ENCODE results near the gene SYTL4. TPM values are rescaled to one million over a fixed set of nuclear protein-coding genes. Genes with fewer than 3 reads are reported as not detected.
"Not testable (repeated sequence)": the region's sequence is repeated elsewhere in the genome, so short reads cannot be mapped to it uniquely, and the experiment has no call there.

The SYTL4 gene
- total RNA-seq (10 to 100 TPM in 1 of 9 donors, 1 to 10 TPM in 8; 3.4 to 12.3 (median 6.4) TPM), polyA plus RNA-seq (1 to 10 TPM; 4.0 to 5.3 (median 4.5) TPM)
- long read RNA-seq, donor 1: 0 reads
- long read RNA-seq, donor 2: 0 reads
- long read RNA-seq, donor 3: 0 reads
- long read RNA-seq, donor 4, partial matches to known transcripts: 0 of 2 reads
- long read RNA-seq, donor 4, other reads (novel, unspliced or antisense): 2 of 2 reads
- long read RNA-seq, donor 5, partial matches to known transcripts: 1 of 7 reads
- long read RNA-seq, donor 5, other reads (novel, unspliced or antisense): 5 of 7 reads
- long read RNA-seq, donor 6, partial matches to known transcripts: 3 of 5 reads
- long read RNA-seq, donor 6, other reads (novel, unspliced or antisense): 1 of 5 reads
- long read RNA-seq, donor 7: 0 reads
- long read RNA-seq, donor 8: 0 reads
- long read RNA-seq, donor 9: 0 reads
- long read RNA-seq, donor 10: 0 reads

DNA sequence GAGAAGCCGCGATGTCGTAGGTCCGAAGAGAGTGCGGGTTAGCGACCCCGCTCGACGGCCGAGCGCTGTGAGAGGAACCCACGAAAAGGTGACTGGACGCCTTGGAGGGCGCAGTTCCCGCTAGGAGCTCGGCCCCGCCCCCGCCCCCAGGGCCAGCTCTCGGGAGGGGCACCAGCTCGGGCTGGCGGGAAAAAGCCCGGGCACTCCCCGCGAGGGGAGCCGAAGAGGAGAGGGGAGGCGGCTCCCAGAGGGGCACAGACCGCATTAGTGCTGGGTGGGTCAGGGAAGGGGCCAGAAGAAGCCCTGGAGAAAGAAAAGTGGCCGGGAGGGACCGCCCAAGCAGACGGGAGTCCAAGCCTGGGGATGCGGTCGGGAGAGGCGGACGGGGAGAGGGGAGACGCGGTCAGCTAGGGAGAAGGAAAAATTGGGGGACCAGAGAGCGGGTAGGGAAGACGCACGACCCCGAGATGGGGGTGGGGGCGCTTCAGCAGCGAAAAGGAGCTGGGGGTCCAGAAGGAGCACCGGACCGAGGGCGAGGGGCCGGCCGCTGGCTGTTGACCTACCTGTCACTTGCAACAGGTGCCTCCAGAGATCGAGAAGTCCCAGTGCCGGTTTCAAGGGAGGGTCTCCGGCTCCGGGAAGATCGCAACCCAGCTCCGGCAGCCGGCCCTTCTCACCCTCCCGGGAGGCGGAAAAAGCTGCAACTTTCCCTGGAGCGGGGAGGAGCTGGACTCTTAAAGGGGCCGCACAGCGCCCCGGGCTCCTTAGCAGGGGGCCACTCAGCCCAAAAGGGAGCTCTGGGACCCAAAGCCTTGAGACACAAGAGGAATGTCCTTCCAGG, at the start of gene SYTL4:
Gene SYTL4, minus strand, starts transcription at position 681 of the 841 bp plus-strand sequence. CDS start 30,084 bp downstream, outside the sequence.
- no peak for TF ChIP-seq POLR2A (IDR thresholded peaks at IDR 0.05)
- TF ChIP-seq, protein P1, sequence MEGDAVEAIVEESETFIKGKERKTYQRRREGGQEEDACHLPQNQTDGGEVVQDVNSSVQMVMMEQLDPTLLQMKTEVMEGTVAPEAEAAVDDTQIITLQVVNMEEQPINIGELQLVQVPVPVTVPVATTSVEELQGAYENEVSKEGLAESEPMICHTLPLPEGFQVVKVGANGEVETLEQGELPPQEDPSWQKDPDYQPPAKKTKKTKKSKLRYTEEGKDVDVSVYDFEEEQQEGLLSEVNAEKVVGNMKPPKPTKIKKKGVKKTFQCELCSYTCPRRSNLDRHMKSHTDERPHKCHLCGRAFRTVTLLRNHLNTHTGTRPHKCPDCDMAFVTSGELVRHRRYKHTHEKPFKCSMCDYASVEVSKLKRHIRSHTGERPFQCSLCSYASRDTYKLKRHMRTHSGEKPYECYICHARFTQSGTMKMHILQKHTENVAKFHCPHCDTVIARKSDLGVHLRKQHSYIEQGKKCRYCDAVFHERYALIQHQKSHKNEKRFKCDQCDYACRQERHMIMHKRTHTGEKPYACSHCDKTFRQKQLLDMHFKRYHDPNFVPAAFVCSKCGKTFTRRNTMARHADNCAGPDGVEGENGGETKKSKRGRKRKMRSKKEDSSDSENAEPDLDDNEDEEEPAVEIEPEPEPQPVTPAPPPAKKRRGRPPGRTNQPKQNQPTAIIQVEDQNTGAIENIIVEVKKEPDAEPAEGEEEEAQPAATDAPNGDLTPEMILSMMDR (IDR thresholded peaks at IDR 0.05): no peak
- intact Hi-C loops (cut with DNase I): no loop called here
- DNase-seq: peak in 5 of 7 donors; percentile 3 to 21 (median 19)
- peak within 1 kb of the TSS; percentile 4 to 69 (median 8) for H3K4me3 ChIP-seq
- WGBS, 4 donors: 2 to 30% (median 19%) methylated on average over 13 to 60 of the region's 60 CpGs
- H3K9me3 ChIP-seq (replicated peaks in 1 of 3): no peaks in the 10 kb centered on the region
- no peaks in the 10 kb centered on the region for H3K4me1 ChIP-seq (replicated peaks in 1 of 2)
- peak within 1 kb of the TSS in 2 of 5 donors; percentile 31 to 66 for H3K27ac ChIP-seq
- H3K27me3 ChIP-seq: peaks cover 18% of the 10 kb centered on the region
- no peaks in the 10 kb centered on the region for H3K36me3 ChIP-seq (replicated peaks in 1 of 2)

DNA sequence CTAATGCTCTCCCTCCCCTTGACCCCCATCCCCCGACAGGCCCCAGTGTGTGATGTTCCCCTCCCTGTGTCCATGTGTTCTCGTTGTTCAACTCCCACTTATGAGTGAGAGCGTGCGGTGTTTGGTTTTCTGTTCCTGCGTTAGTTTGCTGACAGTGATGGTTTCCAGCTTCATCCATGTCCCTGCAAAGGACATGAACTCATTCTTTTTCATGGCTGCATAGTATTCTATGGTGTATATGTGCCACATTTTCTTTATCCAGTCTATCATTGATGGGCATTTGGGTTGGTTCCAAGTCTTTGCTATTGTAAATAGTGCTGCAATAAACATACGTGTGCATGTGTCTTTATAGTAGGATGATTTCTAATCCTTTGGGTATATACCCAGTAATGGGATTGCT, 37.5 kb upstream of the SYTL4 start:
- not testable (repeated sequence) for H3K27ac ChIP-seq

DNA sequence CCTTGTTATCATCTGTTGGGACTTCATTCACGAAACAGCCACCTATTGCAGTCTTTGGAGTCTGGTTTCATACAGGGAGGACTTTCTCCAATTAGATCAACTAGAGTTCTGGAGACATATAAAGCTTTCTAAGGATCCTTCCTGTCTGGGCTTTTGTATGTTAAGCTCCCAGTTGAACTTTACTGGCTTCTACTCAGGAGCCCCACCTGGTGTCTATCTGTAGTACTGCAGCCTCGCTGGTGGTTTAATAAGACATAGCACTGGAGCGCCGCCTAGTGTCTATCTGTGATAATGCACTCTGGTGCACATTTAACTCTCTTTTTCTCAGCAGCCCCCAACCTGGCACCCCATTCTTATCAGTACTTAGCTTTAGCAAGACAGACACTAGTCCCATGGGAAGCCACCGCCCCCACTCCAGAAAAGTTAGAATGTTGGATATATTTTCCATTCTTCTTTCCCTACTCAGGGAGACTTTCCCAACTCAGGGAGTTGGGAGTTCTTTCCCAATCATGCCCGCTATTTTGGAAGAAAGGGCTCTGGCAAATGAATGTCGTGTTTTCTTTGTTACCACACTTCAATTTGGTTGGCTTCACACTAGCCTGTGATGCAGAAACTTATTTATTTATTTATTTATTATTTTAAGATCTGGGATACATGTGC, 36.9 kb upstream of the SYTL4 start:
- Histone ChIP-seq H3K9me3 (replicated peaks in 1 of 3) (peaks cover 0 to 3% (median 0%) of the 10 kb centered on the region in 3 donors), H3K36me3 (replicated peaks in 1 of 2) (no peaks in the 10 kb centered on the region), H3K4me1 (replicated peaks in 1 of 2) (no peaks in the 10 kb centered on the region), H3K27me3 (peaks cover 8% of the 10 kb centered on the region), H3K4me3 (no peak overlapping the region), H3K27ac (no peak overlapping the region)
- intact Hi-C loops (cut with DNase I): loop anchor here (5.0 to 10.0 kb wide), 3 partner anchors 82 to 254 kb away; no protein-coding TSS in a partner anchor
- TF ChIP-seq, protein P1 (IDR thresholded peaks at IDR 0.05): peak; percentile 98 to 100 (median 98)
- TF ChIP-seq POLR2A (IDR thresholded peaks at IDR 0.05): no peak
- 20 to 31% (median 24%) methylated on average over 6 to 7 of the region's 7 CpGs for WGBS, 4 donors
- DNase-seq: peak; percentile 79 to 95 (median 84)

More for the DNA sequence above, 37.5 kb upstream of the SYTL4 start:
- H3K4me1 ChIP-seq (replicated peaks in 1 of 2); H3K4me3 ChIP-seq; DNase-seq; H3K36me3 ChIP-seq (replicated peaks in 1 of 2); H3K9me3 ChIP-seq (replicated peaks in 1 of 3): not testable (repeated sequence)
- H3K27me3 ChIP-seq: peaks cover 13% of the 10 kb centered on the region
- intact Hi-C loops (cut with DNase I): loop anchor here (5.0 to 10.0 kb wide), 3 partner anchors 82 to 255 kb away; no protein-coding TSS in a partner anchor
- 74 to 79% (median 77%) methylated on average over 4 to 6 of the region's 6 CpGs for WGBS, 4 donors

DNA sequence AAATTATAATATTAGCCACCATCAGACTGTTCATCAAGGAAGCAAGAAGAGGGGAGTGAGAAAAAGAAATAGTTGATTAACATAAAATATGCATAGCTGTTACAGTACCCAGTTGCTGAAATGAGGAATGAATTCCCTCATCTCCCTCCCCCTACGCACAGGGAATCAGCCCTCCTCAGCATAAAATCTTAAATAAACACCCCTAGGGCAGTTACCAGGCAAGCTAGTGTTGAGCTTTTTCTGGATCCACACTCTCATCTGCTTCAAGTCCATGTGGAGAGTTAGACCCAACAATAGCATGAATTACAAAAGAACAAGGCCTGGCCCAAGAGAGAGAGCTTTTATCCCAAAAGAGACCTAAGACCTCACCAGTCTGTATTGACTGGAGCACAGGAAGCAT, 19.0 kb upstream of the SYTL4 start:
- Histone ChIP-seq H3K27ac (no peak overlapping the region), H3K4me1 (replicated peaks in 1 of 2) (no peaks in the 10 kb centered on the region), H3K36me3 (replicated peaks in 1 of 2) (no peaks in the 10 kb centered on the region), H3K9me3 (replicated peaks in 1 of 3) (no peaks in the 10 kb centered on the region), H3K4me3 (no peak overlapping the region), H3K27me3 (peaks cover 13% of the 10 kb centered on the region)
- 50 to 85% (median 66%) methylated on average over 1 of the region's 1 CpG for WGBS, 4 donors
- DNase-seq: no peak
- intact Hi-C loops (cut with DNase I): no loop called here
- TF ChIP-seq, protein P1 (IDR thresholded peaks at IDR 0.05): no peak
- TF ChIP-seq POLR2A (IDR thresholded peaks at IDR 0.05): no peak

All from adrenal gland (tissue), 19 donors.